GM12865 (cell line): ENCODE measurements around the gene WNT1.

Experiments used
- DNase-seq: peaks from one replicate; pipeline ENCODE4 v3.0.0; 2010; ENCODE audit warnings: low read depth
- H3K4me3 ChIP-seq: 2 replicates; pipeline ENCODE4 v1.5.1; 2011; ENCODE audit warnings: mild to moderate bottlenecking, low read depth, low read length, control low read depth
- CTCF ChIP-seq: IDR thresholded peaks from 2 replicates; pipeline ENCODE4 v1.5.1; 2011; ENCODE audit warnings: low read length, control low read depth, low read depth, inconsistent platforms; ENCODE audit not compliant: insufficient read depth; ENCODE audit errors: missing control alignments

WNT1 gene

DNA sequence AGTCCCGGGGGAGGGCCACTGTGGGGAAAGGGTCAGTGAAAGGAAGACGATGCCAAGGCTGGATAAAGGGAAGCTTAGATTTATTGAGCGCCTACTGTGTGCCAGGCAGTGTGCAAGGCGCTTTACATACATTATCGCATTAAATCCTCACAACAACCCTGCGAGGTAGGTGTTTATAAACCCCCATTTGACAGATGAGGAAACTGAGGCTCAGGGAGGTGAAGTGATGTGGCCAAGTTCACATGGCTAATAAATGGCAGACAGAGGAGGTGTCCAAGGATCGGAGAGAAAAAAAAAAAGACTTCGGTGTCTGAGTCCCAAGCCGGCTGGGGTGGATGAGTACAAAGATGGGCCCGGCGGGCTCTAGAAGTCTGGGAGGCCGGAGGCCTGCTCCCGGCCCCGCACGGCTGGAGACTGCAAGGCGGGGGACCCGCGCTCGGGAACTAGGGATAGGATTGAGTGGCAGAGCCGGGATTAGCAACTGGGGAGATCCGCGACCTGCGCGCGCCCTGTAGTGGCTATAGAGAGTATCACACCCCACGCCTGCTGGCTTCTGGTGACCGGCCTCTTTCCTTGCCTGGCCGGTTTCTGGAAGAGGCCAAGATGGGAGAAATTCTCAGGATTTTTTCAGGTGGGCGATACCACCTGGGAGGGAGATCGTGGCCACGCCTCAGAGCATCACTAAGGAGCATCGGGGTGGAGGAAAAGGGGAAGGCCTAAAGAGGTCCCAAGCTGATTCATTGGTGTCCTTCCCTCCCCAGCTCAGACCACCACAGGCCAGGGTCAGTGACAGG, 17.2 kb downstream of the WNT1 start:
- peak; percentile 59 for DNase-seq
- TF ChIP-seq CTCF, result peak; percentile 82
- no peak overlapping the region for H3K4me3 ChIP-seq

DNA sequence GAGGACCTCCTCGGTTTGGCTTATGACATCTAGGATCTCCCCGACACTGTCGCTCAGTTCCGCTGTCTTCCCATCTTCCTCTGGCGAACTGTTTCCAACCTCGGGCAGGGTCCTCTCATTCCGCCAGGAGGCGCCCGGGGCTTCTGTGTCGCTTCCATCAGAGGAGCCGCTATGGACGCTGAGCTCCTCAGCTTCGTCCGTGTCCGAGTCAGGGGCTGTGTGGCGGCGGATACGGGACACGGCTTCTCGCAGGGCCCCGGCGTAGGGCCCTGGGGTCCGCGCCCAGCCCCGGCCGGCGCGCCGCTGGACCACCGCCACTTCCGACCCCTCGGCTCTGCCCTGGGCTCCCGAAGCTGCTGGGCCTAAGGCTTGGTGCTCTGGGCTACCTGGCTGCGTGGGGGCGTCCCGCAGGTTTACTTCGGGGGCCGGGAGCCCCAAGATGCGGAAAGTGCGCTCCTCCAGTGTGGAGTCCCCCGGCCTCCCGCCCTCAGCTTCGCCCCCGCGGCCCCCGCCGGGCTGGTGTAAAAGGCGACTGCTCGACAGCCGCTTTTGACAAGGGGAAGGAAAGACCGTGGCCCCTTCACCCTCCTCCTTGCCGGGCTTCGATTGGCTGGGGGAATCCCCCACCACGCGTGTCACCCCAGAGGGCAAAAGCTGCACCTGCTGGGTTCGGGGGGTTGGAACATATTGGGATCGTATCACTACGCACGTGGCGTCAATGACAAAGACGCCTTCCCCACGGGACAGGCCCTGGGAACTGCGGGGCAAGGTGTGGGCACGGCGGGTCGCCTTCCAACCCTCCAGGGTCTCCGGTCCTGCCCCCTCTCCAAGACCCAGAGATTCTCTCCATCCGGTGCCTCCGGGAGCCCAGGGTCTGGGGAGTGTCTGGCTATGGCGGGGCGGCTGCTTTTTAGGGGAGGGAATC, 18.9 kb downstream of the WNT1 start:
- H3K4me3 ChIP-seq, result peak overlapping the region; percentile 71
- peak; percentile 77 for DNase-seq
- TF ChIP-seq CTCF, result peak; percentile 81

DNA sequence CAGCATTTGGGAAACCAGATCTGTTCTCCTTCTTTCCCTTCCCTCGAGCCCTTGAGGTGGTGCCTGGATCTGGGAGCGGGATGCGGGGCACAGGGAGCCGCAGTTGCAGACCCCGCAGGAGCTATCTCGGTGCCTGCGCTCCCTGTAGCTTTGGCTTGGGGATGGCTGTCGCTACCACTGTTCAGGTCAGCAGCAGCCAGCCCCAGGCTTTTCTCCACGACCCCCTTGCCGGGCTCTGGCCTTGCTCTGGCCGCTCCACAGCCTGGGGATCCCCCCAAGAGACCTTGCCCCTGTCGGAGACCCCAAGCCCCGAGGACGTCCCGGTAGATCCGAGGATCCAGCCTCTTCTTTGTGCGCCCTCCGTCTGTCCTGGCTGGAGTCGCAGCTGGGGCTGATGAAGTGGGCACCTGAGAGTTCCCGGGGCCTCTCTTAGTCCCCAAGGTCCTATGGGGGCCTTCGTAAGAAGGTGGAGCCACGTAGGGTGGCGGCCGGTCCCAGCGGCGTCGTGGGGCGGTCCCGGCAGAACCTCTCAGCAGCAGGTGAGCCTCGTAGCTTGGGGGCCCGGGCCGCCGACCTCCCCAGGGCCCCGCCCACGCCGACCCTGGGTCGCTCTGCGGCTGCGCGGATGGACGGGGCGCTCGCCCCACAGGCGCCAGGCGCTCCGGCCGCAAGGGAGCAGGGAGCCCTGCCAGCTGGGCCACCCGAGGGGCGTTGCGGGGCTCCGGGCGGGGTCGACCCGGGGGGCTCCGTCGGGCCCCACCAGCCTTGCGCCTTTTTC, 19.8 kb downstream of the WNT1 start:
- no peak for TF ChIP-seq CTCF
- DNase-seq, result peak; percentile 84
- peak overlapping the region; percentile 71 for H3K4me3 ChIP-seq

GRCh38 chr12:48998497-48999353, 20.6 kb downstream of the WNT1 start:
- peak overlapping the region; percentile 71 for H3K4me3 ChIP-seq
- peak; percentile 71 for DNase-seq
- TF ChIP-seq CTCF, result no peak

DNA sequence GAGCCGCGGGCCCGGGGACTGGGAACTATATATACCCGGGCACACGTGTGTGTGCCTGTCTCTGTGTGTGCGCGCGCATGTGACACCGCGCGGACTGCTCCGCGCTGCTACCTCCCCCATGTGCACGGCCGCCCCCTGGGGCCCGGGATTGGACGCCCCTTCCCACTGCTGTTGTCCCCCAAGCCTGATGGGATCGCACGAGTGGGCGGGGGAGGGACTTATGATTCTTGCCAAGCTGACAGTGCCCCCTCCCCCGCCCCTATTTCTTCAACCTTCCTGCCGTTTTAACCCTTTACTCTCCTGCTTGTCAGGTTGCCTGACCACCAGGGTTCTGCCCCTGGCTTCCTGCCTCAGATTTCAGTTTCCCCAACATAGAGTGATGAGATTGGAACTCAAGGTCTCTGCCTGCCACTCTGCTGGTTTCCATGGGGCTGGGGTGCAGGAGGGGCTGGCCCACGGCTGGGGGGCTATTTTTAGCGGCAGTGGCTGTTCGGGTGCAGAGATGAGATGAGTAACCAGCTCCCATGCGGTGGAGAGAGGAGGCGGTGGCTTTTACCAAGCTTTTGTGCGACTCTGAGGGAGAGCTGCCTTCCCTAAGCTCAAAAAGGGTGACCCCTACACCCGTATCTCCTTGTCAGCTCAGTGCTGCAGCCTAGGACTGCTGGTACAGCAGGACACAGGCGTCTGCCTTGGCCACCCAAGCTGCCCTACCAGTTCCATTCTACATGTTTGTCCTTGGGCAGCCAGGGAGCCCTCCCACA, 21.4 kb downstream of the WNT1 start, which contains the start of gene DDN:
TSS of gene DDN (minus strand) at position 5 of the 761 bp plus-strand sequence. CDS start 88 bp downstream, outside the sequence.
- peak within 1 kb of the TSS; percentile 71 for H3K4me3 ChIP-seq
- peak; percentile 83 for DNase-seq
- no peak for TF ChIP-seq CTCF
